Stimulated activated CD4-positive, alpha-beta T cell treated with anti-CD3 and anti-CD28 coated beads, Interleukin-1b, Interleukin-23, amount 100 ng/mL, for 4 hours (primary cell): ENCODE data around the gene RBM45.

ENCODE experiments used
- DNase-seq, 2 donors: peaks; one replicate each; pipeline ENCODE4 v3.0.0-alpha.2; 2020; ENCODE audit warnings: low read depth in 2 of 2

The RBM45 gene

DNA sequence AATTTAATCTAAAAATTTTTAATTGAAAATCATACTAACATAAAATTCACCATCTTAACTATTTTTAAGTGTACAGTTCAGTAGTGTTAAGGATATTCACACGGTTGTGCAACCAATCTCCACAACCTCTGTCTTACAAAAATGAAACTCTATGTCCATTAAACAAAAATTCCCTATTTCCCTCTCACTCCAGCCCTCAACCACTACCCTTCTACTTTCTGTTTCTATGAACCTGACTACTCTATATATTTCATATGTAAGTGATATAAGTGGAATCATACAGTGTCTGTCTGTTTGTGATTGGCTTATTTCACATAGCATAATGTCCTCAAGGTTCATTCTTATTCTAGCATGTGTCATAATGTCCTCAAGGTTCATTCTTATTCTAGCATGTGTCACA lies 47.7 kb downstream of the RBM45 start:
- no peak for DNase-seq

- DNase-seq, result no peak
These were observed 48.4 kb downstream of the RBM45 start for GRCh38 chr2:178160601-178161000.

DNA sequence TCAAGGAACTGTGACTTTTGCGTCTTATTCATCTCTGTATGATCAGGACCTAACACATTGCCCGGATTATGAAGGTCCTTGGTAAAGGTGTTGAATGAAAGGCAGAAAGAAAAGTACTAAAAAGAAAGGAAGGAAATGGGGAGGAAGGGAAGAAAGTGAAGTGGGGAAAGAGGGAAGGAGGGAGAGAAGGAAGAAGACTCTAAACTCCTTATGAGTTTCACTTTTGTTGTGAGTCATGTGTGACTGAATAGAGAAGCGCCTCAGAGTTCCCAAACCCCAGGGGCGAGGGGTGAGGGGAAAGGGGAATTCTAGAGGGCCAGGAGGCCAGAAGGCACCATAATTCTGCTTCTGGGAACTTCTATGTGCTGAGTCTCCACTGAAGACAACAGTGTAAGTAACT lies 51.2 kb downstream of the RBM45 start:
- no peak for DNase-seq

- no peak for DNase-seq
These were observed 51.7 kb downstream of the RBM45 start for GRCh38 chr2:178163911-178164310.

GRCh38 chr2:178173657-178174056 lies 61.4 kb downstream of the RBM45 start:
- DNase-seq, result no peak

- DNase-seq, result no peak
These were observed 64.9 kb downstream of the RBM45 start for GRCh38 chr2:178177066-178177679.
